ENCODE measurements around the gene ZPR1.

GRCh38 chr11:116788975-116789374, 1.2 kb upstream of the ZPR1 start:
- no peak for TF ChIP-seq CTCF (IDR thresholded peaks at IDR 0.05 in 8 of 11, conservative IDR thresholded peaks at IDR 0.05 in 3 of 11)
- TF ChIP-seq POLR2A (IDR thresholded peaks at IDR 0.05) = no peak

Data from spleen (tissue), 7 donors.